Sigmoid colon (tissue), 7 donors: ENCODE data around the gene PAK3. TPM values are rescaled to one million over a fixed set of nuclear protein-coding genes. Genes with fewer than 3 reads are reported as not detected.

Source experiments
- DNase-seq: peaks from one replicate; pipeline ENCODE4 v3.0.0-alpha.2; 2019
- H3K27ac ChIP-seq, 4 donors: fragments of 200-600 bp; sonication (generic); one replicate each; pipeline ENCODE4 v1.5.1; 2016 to 2019; ENCODE audit warnings: mild to moderate bottlenecking in 1 of 4
- H3K27me3 ChIP-seq, 3 donors: fragments of 200-600 bp; sonication (generic); one replicate each; pipeline ENCODE4 v1.5.1; 2019; ENCODE audit warnings: mild to moderate bottlenecking in 1 of 3
- H3K36me3 ChIP-seq, 4 donors: fragments of 200-600 bp; sonication (generic); one replicate each; pipeline ENCODE4 v1.5.1; 2016 to 2019
- H3K4me1 ChIP-seq, 4 donors: fragments of 200-600 bp; sonication (generic); one replicate each; pipeline ENCODE4 v1.5.1; 2017 to 2019
- H3K4me3 ChIP-seq, 4 donors: fragments of 200-600 bp; sonication (generic); one replicate each; pipeline ENCODE4 v1.5.1; 2017 to 2019; ENCODE audit warnings: mild to moderate bottlenecking in 2 of 4, moderate library complexity in 1 of 4
- H3K9me3 ChIP-seq, 4 donors: fragments of 200-600 bp in 3 of 4; sonication (generic) in 3 of 4; one replicate each; pipeline versions ENCODE4 v1.5.1 to v1.6.1; 2013 to 2019
- EP300 ChIP-seq, 4 donors: sonication (generic); formaldehyde crosslinking; IDR thresholded peaks; one replicate each; pipeline ENCODE4 v1.6.1; 2017; ENCODE audit warnings: antibody characterized with exemption in 4 of 4
- POLR2A ChIP-seq, 2 donors: fragments of 450-650 bp; IDR thresholded peaks; one replicate each; pipeline ENCODE4 v1.6.1; 2016; ENCODE audit warnings: antibody characterized with exemption in 2 of 2, mild to moderate bottlenecking in 2 of 2, moderate library complexity in 2 of 2
- POLR2AphosphoS5 ChIP-seq, 4 donors: sonication (generic); formaldehyde crosslinking; IDR thresholded peaks; one replicate each; pipeline ENCODE4 v1.6.1; 2017; ENCODE audit warnings: antibody characterized with exemption in 4 of 4
- WGBS, 2 donors: extraction: QIAGEN DNeasy Blood & Tissue Kit; methylation state at CpG; one replicate each; pipeline ENCODE4 v1.1.7; 2013; 5-methylcytosine and 5-hydroxymethylcytosine counted together
- intact Hi-C: fragments of 100-400 bp; cut with DNase I; formaldehyde crosslinking; loops from one replicate; pipeline ENCODE4 v1.15.1; 2023
- polyA plus RNA-seq, 3 donors: library from polyadenylated mRNA; stranded (reverse); fragments of 200-250 nt; gene quantifications; one replicate each; pipeline ENCODE4 v1.2.3, GENCODE V29; 2013
- total RNA-seq, 4 donors: library from RNA; depleted of rRNA; stranded (reverse); fragments of >200 nt; gene quantifications; one replicate each; pipeline ENCODE4 v1.1.0, GENCODE V29; 2016
- TF ChIP-seq, protein P1 (sequence below), 4 experiments: fragments of 450-650 bp in 3 of 4; fragments of 200-600 bp in 1 of 4; IDR thresholded peaks; one replicate each; pipeline ENCODE4 v1.5.1; 2016 to 2019; ENCODE audit warnings: antibody characterized with exemption in 4 of 4, mild to moderate bottlenecking in 3 of 4, moderate library complexity in 2 of 4
- donor health status: healthy with polysubstance abuse.
- donor health status: Bipolar disorder and iron deficiency.
- donor health status: healthy.

PAK3 gene
- total and polyA plus RNA-seq, 7 donors, result under 0.01 to 1.5 (median 1.2) TPM; not detected in 1

DNA sequence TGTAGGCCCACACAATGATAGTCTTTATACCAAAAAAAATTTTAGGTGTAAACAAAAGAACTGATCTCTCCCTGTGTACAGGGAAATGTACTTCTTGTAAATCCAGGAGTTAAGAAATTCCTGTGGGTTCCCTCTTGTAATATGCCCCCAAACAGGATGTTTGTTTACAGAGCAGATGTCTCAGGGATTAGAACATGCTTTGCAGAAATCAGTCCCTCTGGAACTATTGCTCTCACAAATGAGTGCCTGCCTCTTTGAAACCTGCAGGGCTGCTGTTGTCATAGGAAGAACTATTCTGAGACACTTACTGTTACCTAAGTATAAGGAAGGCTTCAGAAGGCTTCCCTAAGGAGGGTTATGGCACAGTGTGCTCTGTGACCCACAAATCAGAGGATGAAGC is 35.6 kb downstream of the PAK3 start:
- H3K27ac ChIP-seq, result no peak overlapping the region
- no peaks in the 10 kb centered on the region for H3K4me1 ChIP-seq
- no peak overlapping the region for H3K4me3 ChIP-seq
- H3K9me3 ChIP-seq, result no peaks in the 10 kb centered on the region
- peaks cover 0 to 3% (median 0%) of the 10 kb centered on the region in 3 donors for H3K27me3 ChIP-seq
- DNase-seq, result no peak
- no peaks in the 10 kb centered on the region for H3K36me3 ChIP-seq
- intact Hi-C loops, result no loop called here
- TF ChIP-seq, protein P1, sequence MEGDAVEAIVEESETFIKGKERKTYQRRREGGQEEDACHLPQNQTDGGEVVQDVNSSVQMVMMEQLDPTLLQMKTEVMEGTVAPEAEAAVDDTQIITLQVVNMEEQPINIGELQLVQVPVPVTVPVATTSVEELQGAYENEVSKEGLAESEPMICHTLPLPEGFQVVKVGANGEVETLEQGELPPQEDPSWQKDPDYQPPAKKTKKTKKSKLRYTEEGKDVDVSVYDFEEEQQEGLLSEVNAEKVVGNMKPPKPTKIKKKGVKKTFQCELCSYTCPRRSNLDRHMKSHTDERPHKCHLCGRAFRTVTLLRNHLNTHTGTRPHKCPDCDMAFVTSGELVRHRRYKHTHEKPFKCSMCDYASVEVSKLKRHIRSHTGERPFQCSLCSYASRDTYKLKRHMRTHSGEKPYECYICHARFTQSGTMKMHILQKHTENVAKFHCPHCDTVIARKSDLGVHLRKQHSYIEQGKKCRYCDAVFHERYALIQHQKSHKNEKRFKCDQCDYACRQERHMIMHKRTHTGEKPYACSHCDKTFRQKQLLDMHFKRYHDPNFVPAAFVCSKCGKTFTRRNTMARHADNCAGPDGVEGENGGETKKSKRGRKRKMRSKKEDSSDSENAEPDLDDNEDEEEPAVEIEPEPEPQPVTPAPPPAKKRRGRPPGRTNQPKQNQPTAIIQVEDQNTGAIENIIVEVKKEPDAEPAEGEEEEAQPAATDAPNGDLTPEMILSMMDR (IDR thresholded peaks at IDR 0.05), result no peak
- TF ChIP-seq POLR2A (IDR thresholded peaks at IDR 0.05) (no peak), EP300 (IDR thresholded peaks at IDR 0.05) (no peak), POLR2AphosphoS5 (IDR thresholded peaks at IDR 0.05) (no peak)

DNA sequence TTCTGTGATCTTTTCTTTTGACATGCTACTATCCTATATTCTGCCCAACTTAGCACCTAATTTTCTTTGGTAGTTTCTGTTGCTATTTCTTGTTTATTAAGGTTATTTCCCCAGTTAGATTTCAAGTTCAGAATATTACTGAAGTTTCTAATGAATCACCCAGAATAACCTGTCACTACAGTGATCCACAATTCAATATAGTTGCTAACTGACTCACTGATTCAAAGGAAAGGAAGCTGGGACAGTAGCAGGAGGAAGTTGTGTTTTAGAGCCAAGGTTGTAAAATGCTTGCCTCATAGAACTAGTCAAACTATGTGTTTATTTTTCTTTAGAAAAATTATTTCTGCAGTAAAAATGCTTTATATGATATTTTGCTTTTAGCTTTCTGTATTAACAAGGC is 37.4 kb downstream of the PAK3 start:
- intact Hi-C loops, result no loop called here
- H3K9me3 ChIP-seq, result no peaks in the 10 kb centered on the region
- no peak overlapping the region for H3K4me3 ChIP-seq
- DNase-seq, result no peak
- no peaks in the 10 kb centered on the region for H3K36me3 ChIP-seq
- TF ChIP-seq POLR2AphosphoS5 (IDR thresholded peaks at IDR 0.05), result no peak
- no peak for TF ChIP-seq EP300 (IDR thresholded peaks at IDR 0.05)
- TF ChIP-seq, protein P1 (IDR thresholded peaks at IDR 0.05), result no peak
- no peak for TF ChIP-seq POLR2A (IDR thresholded peaks at IDR 0.05)
- H3K27ac ChIP-seq, result no peak overlapping the region
- no peaks in the 10 kb centered on the region for H3K4me1 ChIP-seq
- peaks cover 0 to 3% (median 0%) of the 10 kb centered on the region in 3 donors for H3K27me3 ChIP-seq

DNA sequence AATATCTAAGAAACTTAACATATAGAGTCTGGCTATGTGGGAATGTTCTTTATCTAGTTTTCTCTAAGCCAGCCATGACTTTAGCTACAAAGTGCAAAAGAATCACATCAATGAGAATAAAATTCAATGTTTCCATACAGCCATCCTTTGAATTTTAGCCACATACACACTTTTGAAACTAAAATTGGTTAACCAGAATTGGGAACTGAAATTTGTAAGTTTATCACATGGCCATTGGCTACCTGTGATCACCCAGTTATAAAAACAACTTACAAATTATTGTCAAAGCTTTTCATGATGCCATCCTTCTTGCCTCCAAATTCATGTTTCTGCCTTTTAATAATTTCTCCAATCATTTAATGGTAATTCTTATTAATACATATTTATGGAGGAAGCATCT is 49.9 kb downstream of the PAK3 start:
- intact Hi-C loops, result no loop called here
- DNase-seq, result no peak
- TF ChIP-seq, protein P1 (IDR thresholded peaks at IDR 0.05), result no peak
- TF ChIP-seq POLR2AphosphoS5 (IDR thresholded peaks at IDR 0.05), result no peak
- no peak for TF ChIP-seq EP300 (IDR thresholded peaks at IDR 0.05)
- TF ChIP-seq POLR2A (IDR thresholded peaks at IDR 0.05), result no peak

DNA sequence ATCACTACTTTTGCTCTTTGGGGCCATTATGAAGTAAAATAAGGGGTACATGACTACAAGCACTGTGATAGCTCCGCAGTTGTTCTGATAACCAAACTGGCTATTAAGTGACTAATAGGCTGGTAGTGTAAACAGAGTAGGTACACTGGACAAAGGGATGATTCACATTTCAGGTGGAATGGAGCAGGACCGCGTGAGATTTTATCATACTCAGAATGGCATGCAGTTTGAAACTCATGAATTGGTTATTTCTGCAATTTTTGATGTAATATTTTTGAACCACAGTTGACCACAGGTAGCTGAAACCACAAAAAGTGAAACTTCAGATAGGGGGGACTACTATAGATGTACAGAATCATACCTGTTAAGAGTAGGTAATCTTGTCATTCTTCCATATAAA is 55.8 kb downstream of the PAK3 start:
- DNase-seq, result no peak
- no peaks in the 10 kb centered on the region for H3K9me3 ChIP-seq
- H3K27me3 ChIP-seq, result no peaks in the 10 kb centered on the region
- no peaks in the 10 kb centered on the region for H3K36me3 ChIP-seq
- no peak overlapping the region for H3K4me3 ChIP-seq
- intact Hi-C loops, result no loop called here
- TF ChIP-seq, protein P1 (IDR thresholded peaks at IDR 0.05), result no peak
- TF ChIP-seq EP300 (IDR thresholded peaks at IDR 0.05) (no peak), POLR2AphosphoS5 (IDR thresholded peaks at IDR 0.05) (no peak), POLR2A (IDR thresholded peaks at IDR 0.05) (no peak)
- no peak overlapping the region for H3K27ac ChIP-seq
- no peaks in the 10 kb centered on the region for H3K4me1 ChIP-seq
- 90 to 96% methylated on average over 3 of the region's 3 CpGs for WGBS, 2 donors

More for the DNA sequence above, 49.9 kb downstream of the PAK3 start:
- Histone ChIP-seq H3K27me3 (no peaks in the 10 kb centered on the region), H3K4me3 (no peak overlapping the region), H3K9me3 (no peaks in the 10 kb centered on the region), H3K36me3 (no peaks in the 10 kb centered on the region), H3K4me1 (no peaks in the 10 kb centered on the region), H3K27ac (no peak overlapping the region)

DNA sequence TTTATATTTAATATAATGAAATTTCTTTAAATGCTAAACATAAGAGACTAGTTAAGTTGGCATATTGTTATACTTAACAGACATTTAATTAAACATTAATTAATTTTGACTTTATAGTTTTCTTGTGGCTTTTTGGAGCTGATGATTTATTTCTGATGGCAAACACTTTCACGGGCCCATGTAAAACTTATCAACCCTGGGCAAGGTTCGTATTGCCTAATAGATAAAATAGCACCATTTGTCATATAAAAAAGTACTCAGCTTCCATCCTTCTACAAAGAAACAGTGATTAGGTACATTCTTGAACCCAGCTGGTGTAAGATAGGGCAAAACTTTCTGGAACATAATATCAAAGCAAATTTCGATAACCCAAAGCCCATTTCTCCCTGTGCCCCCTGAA is 63.2 kb downstream of the PAK3 start:
- no peak for DNase-seq
- TF ChIP-seq POLR2A (IDR thresholded peaks at IDR 0.05) (no peak), EP300 (IDR thresholded peaks at IDR 0.05) (no peak), POLR2AphosphoS5 (IDR thresholded peaks at IDR 0.05) (no peak)
- TF ChIP-seq, protein P1 (IDR thresholded peaks at IDR 0.05), result no peak
- Histone ChIP-seq H3K27me3 (no peaks in the 10 kb centered on the region), H3K27ac (no peak overlapping the region), H3K4me1 (no peaks in the 10 kb centered on the region), H3K4me3 (no peak overlapping the region), H3K9me3 (no peaks in the 10 kb centered on the region), H3K36me3 (no peaks in the 10 kb centered on the region)
- 62 to 75% methylated on average over 3 of the region's 3 CpGs for WGBS, 2 donors
- intact Hi-C loops, result no loop called here
